Stimulated activated CD8-positive, alpha-beta memory T cell treated with anti-CD3 and anti-CD28 coated beads, Interleukin-2, amount 100 ng/mL, for 48 hours (primary cell): ENCODE measurements around the gene NCAN.
"Not testable (repeated sequence)": the region's sequence is repeated elsewhere in the genome, so short reads cannot be mapped to it uniquely, and the experiment has no call there.

Source experiments
- DNase-seq, 2 donors: peaks; one replicate each; pipeline ENCODE4 v3.0.0-alpha.2; 2020; ENCODE audit warnings: low read depth in 2 of 2

Gene NCAN

GRCh38 chr19:19193926-19194325 lies 17.8 kb upstream of the NCAN start:
- no peak for DNase-seq

- DNase-seq: no peak
These were observed 9.8 kb upstream of the NCAN start for GRCh38 chr19:19201697-19202630.

GRCh38 chr19:19202707-19203011 lies 9.1 kb upstream of the NCAN start:
- no peak for DNase-seq

- DNase-seq: peak; percentile 85 to 91
These were observed 8.5 kb upstream of the NCAN start, which contains the start of gene NR2C2AP for GRCh38 chr19:19203012-19203856. TSS of gene NR2C2AP (minus strand) at chr19:19203414. CDS start at chr19:19203060, 354 bp downstream.

- no peak for DNase-seq
These were observed 7.6 kb upstream of the NCAN start for GRCh38 chr19:19204181-19204580.

- no peak for DNase-seq
These were observed 6.0 kb upstream of the NCAN start for GRCh38 chr19:19205416-19206410.

- DNase-seq: no peak
These were observed 4.8 kb upstream of the NCAN start for GRCh38 chr19:19206938-19207337.

- DNase-seq: no peak
These were observed 3.9 kb upstream of the NCAN start for GRCh38 chr19:19207637-19208572.

- no peak for DNase-seq
These were observed 2.4 kb upstream of the NCAN start for GRCh38 chr19:19209372-19209771.

- no peak for DNase-seq
These were observed 1.2 kb downstream of the NCAN start for GRCh38 chr19:19212916-19213315.

GRCh38 chr19:19213426-19214158 lies 1.8 kb downstream of the NCAN start:
- DNase-seq: no peak

- DNase-seq: no peak
These were observed 2.4 kb downstream of the NCAN start for GRCh38 chr19:19214159-19214490.

- no peak for DNase-seq
These were observed 3.1 kb downstream of the NCAN start for GRCh38 chr19:19214892-19215291.

- DNase-seq: no peak
These were observed 4.0 kb downstream of the NCAN start for GRCh38 chr19:19215792-19216191.

GRCh38 chr19:19217099-19217498 lies 5.3 kb downstream of the NCAN start:
- no peak for DNase-seq

GRCh38 chr19:19218911-19219310 lies 7.2 kb downstream of the NCAN start:
- DNase-seq: no peak

- not testable (repeated sequence) for DNase-seq
These were observed 9.2 kb downstream of the NCAN start for GRCh38 chr19:19221000-19221399.

GRCh38 chr19:19223060-19223459 lies 11.3 kb downstream of the NCAN start:
- no peak for DNase-seq

- DNase-seq: no peak
These were observed 11.9 kb downstream of the NCAN start for GRCh38 chr19:19223636-19224035.
